NCI-H1930 (cell line): ENCODE data around the gene ZNF768.

Experiments
- DNase-seq, 2 experiments: peaks; one replicate each; lab custom pipeline; 2025; lab: John Stamatoyannopoulos, UW

ZNF768 gene

GRCh38 chr16:30526137-30526822, at the start of gene ZNF768:
Gene ZNF768 (minus strand): TSS chr16:30526566. CDS start chr16:30526413, 153 bp downstream.
- DNase-seq: peak in 1 of 2 experiments; percentile 79

- no peak for DNase-seq
Observed at GRCh38 chr16:30574678-30575077, 48.3 kb upstream of the ZNF768 start.

GRCh38 chr16:30571445-30572322, 45.3 kb upstream of the ZNF768 start, which contains the start of gene ZNF688:
Gene ZNF688 (minus strand): TSS chr16:30571714. CDS start chr16:30571629, 85 bp downstream.
- peak; percentile 88 to 90 for DNase-seq

GRCh38 chr16:30570636-30571444, 44.5 kb upstream of the ZNF768 start:
- DNase-seq: peak in 1 of 2 experiments; percentile 19

GRCh38 chr16:30569746-30570635, 43.6 kb upstream of the ZNF768 start:
- no peak for DNase-seq

- DNase-seq: no peak
Observed at GRCh38 chr16:30569281-30569680, 42.9 kb upstream of the ZNF768 start.

GRCh38 chr16:30567991-30568638, 41.7 kb upstream of the ZNF768 start:
- no peak for DNase-seq

- no peak for DNase-seq
Observed at GRCh38 chr16:30567160-30567990, 41.0 kb upstream of the ZNF768 start.

- no peak for DNase-seq
Observed at GRCh38 chr16:30566531-30566930, 40.2 kb upstream of the ZNF768 start.

- no peak for DNase-seq
Observed at GRCh38 chr16:30565984-30566383, 39.6 kb upstream of the ZNF768 start.

- no peak for DNase-seq
Observed at GRCh38 chr16:30565526-30565925, 39.2 kb upstream of the ZNF768 start.

GRCh38 chr16:30562021-30562420, 35.7 kb upstream of the ZNF768 start:
- no peak for DNase-seq

GRCh38 chr16:30561089-30561816, 34.9 kb upstream of the ZNF768 start:
- no peak for DNase-seq

- no peak for DNase-seq
Observed at GRCh38 chr16:30559690-30560089, 33.3 kb upstream of the ZNF768 start.

GRCh38 chr16:30558789-30559377, 32.5 kb upstream of the ZNF768 start:
- DNase-seq: no peak

GRCh38 chr16:30557957-30558788, 31.8 kb upstream of the ZNF768 start, which contains the start of gene ZNF764:
Gene ZNF764 (minus strand): TSS chr16:30558374. CDS start chr16:30558182, 192 bp downstream.
- DNase-seq: peak; percentile 97 to 98

- DNase-seq: no peak
Observed at GRCh38 chr16:30557707-30557956, 31.3 kb upstream of the ZNF768 start.

GRCh38 chr16:30556125-30556473, 29.7 kb upstream of the ZNF768 start:
- no peak for DNase-seq
